Activated CD8-positive, alpha-beta memory T cell treated with anti-CD3 and anti-CD28 coated beads for 1 hour (primary cell): ENCODE data around the gene ESAM.

Source experiments
- DNase-seq, 2 donors: peaks; one replicate each; pipeline ENCODE4 v3.0.0-alpha.2; 2020; ENCODE audit warnings: low read depth in 1 of 2; ENCODE audit errors: extremely low read depth in 1 of 2

The ESAM gene

DNA sequence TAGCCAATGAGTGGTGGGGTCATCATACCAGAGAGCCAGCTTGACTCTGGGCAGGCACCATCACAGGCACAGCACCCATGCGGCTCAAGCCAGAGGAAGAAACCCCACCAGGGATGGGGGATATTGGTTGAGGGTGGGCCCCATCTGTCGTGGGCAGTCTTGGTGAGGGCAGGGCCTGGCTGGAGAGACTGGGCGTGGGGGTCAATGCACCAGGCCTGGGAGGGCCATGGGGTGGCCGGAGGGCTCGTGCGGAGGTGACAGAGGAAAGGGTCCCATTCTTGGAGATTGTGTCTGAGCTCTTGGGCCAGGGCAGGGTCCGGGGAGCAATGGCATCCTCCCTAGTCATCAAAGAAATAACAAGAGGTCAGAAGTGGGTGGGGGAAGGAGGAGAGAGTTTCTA is 8.5 kb downstream of the ESAM start:
- DNase-seq = no peak

DNA sequence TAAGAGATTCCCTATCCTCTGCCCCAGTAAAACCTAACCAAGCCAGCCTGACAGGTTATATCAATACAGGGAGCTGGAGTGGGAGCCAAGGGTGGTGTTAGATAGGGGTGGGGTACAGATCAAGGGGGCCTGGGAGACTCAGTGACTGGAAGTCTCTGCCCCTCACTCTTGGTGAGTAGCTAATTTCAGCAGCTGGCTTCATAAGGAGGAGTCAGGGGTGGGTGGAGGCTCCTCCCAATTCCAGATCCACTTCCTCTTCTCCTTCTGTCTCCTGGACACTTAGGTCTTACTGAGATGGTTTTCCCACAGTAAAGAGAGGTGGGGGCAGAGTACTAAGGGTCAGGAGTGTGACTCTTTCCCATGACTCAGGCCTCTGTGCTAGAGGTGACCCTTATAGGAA is 8.9 kb downstream of the ESAM start:
- no peak for DNase-seq

GRCh38 chr11:124752471-124753102 is 9.5 kb downstream of the ESAM start:
- no peak for DNase-seq

DNA sequence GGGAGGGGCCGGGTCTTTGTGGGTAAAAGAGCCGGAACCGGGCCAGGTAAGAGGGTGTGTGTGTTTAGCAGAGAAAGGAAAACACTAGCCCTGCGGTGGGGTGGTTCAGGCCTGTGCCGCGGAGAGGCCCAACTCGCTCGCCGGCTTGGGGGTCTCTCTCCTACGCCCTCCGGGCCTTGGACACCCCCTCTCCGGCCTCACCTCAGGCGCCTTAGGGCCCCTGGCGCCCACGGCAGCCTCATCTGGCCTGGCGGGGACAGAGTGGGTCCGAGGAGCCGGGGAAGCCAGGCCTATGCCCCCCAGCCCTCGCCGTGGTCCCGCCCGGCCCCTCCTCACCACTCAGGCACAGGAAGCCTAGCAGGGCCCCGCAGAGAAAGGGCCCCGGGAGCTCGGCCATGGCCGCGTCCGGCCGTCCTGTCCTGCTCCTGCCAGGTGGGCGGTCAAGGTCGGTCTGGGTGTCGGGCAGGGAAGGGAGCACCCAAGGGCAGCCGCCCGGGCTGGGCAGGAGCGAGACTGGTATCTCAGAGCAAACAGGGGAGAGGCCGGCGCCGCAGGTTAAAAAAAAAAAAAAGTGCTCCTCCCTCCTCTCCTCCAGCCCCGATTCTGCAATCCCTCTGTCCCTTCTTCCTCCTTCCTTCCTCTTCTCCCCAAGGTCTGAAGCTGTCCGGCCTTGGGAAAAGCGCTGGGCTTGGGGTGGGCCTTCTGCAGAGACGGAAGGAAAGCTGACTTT is 10.2 kb downstream of the ESAM start, which contains the start of gene VSIG2:
Gene VSIG2, minus strand, starts transcription at position 515 of the 730 bp plus-strand sequence. Its CDS starts 118 bp downstream, at position 397.
- no peak for DNase-seq

GRCh38 chr11:124751391-124751740 is 10.7 kb downstream of the ESAM start:
- no peak for DNase-seq

DNA sequence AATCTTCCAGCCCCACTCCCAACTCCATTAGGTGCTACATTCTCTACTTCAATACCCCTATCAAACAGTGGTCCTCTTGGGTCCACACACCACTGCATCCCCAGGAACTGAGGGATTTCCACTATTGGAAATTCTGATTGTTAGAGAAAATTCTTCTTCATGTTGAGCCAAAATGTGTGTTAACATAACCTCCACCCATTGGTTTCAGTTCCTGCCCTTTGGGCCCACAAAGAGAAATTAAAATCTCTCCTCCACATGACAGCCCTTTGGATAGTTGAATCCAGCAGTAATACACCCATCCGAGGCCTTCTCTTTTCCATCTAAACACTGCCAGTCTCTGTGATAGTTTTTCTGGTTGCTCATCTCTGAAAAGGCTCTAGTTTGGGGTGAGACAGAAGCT is 12.2 kb downstream of the ESAM start:
- no peak for DNase-seq

GRCh38 chr11:124748481-124749343 is 13.4 kb downstream of the ESAM start:
- no peak for DNase-seq

DNA sequence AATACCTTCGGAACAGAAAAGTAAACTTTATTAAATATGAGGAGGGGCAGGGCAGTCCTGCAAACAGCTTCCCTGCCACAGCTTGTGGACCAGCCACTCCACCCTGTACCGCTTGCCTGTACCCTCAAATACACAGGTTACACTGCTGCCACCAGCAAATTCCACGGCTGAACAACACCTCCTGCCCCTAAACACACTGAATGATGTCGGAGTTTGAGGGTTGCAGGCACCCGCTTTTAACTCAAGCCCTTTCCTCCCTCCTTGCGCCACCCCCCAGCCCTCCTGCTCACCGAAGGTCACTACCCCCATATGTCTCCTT is 14.0 kb downstream of the ESAM start:
- DNase-seq = no peak

GRCh38 chr11:124747406-124748099 is 14.5 kb downstream of the ESAM start:
- DNase-seq = no peak

DNA sequence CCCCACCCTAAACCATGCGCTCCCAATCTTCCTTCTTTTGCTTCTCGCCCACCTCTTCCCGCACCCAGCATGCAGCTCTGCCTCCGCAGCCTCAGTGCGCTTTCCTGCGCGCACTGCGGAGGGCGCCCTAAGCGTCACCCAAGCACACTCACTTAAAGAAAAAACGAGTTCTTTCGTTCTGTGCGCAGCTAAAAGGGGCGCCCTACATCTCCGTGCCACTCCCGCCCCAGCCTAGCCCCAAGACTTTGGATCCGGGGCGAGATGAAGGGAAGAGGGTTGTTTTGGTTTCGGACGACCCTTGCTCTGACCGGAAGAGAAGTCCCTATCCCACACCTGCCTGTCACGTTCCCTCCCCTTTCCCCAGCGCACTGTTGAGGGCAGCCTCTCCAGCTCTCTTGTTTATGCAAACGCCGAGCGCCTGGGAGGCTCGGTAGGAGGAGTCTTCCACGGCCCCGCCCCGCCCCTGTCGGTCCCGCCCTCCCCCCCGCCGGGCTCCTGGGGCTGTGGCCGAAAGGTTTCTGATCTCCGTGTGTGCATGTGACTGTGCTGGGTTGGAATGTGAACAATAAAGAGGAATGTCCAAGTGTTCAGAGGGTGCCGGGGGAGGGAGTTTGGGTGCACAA is 15.4 kb downstream of the ESAM start:
- DNase-seq = peak in 1 of 2 donors; percentile 70

DNA sequence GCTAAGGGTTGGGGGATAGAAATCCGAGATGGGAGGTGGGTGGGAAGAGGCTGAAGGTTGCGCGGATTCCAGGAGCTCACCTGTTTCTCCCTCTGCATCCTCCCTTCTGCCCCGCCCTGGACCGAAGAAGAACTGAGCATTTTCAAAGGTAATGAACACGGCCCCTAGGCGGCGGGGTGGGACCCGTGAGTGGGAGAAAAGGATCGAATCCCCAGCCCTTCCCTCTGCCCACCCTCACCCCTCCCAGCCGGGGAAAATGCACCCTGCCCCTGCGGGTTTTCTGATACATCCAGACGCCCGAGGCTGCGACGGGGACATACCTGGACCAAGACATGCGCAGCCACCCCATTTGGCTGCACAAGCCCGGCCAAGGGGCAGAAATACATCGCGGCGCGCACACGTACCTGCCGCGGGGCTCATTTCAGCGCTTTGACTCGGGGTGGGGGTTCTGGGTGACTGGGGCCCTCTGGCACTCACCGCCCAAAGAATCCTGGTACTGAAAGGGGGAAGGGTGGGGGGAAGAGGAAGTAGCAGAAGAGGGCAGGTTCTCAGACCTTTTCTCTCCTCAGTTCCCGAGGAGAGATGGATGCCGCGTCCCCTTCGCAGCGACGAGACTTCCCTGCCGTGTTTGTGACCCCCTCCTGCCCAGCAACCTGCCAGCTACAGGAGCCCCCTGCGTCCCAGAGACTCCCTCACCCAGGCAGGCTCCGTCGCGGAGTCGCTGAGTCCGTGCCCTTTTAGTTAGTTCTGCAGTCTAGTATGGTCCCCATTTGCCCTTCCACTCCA is 16.1 kb downstream of the ESAM start:
- no peak for DNase-seq

DNA sequence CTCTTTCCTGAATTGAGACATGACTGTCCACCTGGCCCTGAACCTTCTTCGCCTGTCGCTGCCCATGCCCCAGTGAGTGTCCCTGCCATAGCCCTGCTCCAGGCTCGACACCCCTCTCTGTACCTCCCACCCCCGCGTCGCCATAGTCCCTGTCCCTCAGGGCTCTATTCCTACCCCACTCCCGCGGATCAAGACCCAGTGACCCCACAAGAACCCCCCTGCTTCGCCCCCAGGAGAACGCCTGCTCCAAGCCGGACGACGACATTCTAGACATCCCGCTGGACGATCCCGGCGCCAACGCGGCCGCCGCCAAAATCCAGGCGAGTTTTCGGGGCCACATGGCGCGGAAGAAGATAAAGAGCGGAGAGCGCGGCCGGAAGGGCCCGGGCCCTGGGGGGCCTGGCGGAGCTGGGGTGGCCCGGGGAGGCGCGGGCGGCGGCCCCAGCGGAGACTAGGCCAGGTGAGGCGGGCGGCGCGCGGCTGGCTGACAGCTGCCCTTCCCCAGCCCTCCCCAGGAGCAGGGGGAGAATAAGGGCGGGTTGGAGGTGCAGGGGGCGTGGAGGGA is 16.7 kb downstream of the ESAM start:
- no peak for DNase-seq

DNA sequence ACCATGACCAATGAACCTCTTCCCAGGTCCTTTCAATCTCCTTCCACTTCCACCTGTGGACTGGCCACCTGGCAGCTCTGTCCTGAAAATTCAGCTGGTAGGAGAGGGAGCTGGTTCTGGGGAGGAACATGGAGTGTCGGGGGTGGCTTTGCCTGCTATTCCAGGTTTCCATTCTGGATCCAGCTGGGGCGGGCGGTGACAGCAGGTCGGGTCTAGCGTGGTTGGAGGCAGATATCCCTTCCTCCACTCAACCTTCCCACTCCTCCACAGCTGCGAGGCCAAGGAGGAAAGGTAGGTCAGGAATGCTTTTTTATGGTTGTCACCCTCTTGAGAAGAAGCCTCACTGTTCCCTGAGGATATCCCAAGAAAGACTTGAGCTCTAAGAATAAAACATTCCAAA is 19.0 kb downstream of the ESAM start:
- DNase-seq = no peak

DNA sequence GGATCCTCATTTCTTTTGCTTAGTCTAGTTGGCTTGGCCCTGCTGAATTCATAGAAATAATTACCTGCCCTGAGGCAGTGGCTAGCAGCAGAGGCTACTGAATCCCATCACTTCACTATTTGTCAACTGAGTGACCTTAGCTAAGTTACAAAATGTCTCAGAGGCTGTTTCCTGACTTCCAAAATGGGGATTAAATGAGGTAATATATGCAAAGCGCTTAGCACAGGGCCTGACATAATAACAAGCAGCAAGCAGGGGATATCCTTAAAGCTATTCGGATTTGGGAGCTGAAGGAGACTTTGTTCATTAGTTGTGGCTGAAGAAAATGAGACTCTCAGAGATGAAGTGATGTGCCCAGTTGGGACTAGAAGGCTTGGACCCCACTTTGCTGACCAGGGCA is 19.5 kb downstream of the ESAM start:
- DNase-seq = no peak

GRCh38 chr11:124740277-124740882 is 21.7 kb downstream of the ESAM start:
- peak in 1 of 2 donors; percentile 29 for DNase-seq

DNA sequence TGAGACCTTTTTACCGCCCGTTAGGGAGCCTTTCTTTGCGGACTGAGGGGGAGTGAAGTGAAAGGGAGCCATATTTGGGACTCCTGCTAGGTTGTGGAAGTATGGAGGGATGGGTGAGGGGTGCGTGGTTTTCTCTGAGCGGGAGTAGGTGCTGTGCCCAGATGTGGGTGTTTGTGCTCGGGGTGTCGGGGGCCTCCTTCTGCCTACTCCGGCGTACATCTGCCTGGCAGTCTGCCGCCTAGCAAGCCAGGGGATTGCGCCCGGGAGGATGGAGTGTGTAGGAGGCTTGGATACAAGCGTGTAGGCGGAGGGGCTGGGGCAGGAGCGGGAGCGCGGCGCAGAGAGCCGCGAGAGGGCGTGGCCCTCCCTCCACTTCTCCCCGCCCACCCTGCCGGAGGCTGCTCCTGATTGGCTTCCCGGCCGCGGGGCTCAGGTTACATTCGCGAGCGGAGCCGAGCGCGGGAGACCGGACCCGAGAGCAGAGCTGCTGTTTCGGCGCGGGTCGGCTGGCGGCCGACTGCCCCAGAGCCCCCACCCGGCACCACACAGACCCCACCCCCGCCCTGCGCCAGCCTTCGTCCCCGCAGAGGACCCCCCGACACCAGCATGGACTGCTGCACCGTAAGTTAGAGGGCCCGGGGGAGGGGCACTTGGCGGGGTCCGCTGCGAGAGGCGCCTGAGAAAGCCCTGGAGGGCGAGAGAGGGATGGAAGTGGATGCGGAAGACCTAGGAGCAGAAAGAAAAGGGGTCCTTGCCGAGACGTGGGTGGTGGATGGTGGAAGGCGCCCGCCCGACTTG is 22.4 kb downstream of the ESAM start, which contains the start of gene NRGN:
Gene NRGN, plus strand, starts transcription at position 464 of the 798 bp plus-strand sequence. Its CDS starts 143 bp downstream, at position 607.
- DNase-seq = peak in 1 of 2 donors; percentile 71

GRCh38 chr11:124738713-124739478 is 23.2 kb downstream of the ESAM start:
- no peak for DNase-seq
